ENCODE measurements around the gene TBCD. TPM values are rescaled to one million over a fixed set of nuclear protein-coding genes. Genes with fewer than 3 reads are reported as not detected.

Gene TBCD
- total and polyA plus RNA-seq, 9 of the 15 experiments (the other 6 are each of a cell fraction or from before 2014, with no cell fraction given) = 8.9 to 98.5 (median 28.0) TPM

DNA sequence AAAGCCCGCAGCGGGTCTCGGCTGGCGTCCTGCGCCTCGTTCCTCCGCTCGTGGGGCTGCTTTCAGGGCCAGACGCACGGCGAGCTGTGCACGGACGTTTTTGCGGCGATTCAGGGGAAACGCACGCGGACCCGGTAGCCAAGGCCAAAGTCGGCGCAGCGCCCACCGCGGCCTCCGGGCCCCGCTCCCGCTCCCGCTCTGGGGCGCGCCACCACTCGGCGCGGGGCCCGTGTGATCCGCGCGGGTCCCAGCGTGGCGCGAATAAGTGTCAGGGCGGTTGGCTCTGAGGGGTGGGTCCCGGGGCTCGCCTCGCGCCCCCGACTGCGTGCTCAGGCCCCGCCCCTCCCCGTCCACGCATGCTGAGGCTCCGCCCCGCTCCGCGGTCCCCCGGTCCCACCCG is 694 bp upstream of the TBCD start (continued):
- no peak for TF ChIP-seq RHOXF2B (CRISPR knock-in tag; conservative IDR thresholded peaks at IDR 0.05)
- TF ChIP-seq ZKSCAN3 (CRISPR knock-in tag; IDR thresholded peaks at IDR 0.05) = no peak
- no peak for TF ChIP-seq ZSCAN29 (IDR thresholded peaks at IDR 0.05)
- TF ChIP-seq CHD2 (IDR thresholded peaks at IDR 0.05; ENCODE audit: low read depth, low read length) = no peak
- TF ChIP-seq ZNF609 (CRISPR knock-in tag; IDR thresholded peaks at IDR 0.05; ENCODE audit: borderline replicate concordance) = no peak
- TF ChIP-seq HDAC8 (tag; IDR thresholded peaks at IDR 0.05) = no peak
- TF ChIP-seq, protein P1, sequence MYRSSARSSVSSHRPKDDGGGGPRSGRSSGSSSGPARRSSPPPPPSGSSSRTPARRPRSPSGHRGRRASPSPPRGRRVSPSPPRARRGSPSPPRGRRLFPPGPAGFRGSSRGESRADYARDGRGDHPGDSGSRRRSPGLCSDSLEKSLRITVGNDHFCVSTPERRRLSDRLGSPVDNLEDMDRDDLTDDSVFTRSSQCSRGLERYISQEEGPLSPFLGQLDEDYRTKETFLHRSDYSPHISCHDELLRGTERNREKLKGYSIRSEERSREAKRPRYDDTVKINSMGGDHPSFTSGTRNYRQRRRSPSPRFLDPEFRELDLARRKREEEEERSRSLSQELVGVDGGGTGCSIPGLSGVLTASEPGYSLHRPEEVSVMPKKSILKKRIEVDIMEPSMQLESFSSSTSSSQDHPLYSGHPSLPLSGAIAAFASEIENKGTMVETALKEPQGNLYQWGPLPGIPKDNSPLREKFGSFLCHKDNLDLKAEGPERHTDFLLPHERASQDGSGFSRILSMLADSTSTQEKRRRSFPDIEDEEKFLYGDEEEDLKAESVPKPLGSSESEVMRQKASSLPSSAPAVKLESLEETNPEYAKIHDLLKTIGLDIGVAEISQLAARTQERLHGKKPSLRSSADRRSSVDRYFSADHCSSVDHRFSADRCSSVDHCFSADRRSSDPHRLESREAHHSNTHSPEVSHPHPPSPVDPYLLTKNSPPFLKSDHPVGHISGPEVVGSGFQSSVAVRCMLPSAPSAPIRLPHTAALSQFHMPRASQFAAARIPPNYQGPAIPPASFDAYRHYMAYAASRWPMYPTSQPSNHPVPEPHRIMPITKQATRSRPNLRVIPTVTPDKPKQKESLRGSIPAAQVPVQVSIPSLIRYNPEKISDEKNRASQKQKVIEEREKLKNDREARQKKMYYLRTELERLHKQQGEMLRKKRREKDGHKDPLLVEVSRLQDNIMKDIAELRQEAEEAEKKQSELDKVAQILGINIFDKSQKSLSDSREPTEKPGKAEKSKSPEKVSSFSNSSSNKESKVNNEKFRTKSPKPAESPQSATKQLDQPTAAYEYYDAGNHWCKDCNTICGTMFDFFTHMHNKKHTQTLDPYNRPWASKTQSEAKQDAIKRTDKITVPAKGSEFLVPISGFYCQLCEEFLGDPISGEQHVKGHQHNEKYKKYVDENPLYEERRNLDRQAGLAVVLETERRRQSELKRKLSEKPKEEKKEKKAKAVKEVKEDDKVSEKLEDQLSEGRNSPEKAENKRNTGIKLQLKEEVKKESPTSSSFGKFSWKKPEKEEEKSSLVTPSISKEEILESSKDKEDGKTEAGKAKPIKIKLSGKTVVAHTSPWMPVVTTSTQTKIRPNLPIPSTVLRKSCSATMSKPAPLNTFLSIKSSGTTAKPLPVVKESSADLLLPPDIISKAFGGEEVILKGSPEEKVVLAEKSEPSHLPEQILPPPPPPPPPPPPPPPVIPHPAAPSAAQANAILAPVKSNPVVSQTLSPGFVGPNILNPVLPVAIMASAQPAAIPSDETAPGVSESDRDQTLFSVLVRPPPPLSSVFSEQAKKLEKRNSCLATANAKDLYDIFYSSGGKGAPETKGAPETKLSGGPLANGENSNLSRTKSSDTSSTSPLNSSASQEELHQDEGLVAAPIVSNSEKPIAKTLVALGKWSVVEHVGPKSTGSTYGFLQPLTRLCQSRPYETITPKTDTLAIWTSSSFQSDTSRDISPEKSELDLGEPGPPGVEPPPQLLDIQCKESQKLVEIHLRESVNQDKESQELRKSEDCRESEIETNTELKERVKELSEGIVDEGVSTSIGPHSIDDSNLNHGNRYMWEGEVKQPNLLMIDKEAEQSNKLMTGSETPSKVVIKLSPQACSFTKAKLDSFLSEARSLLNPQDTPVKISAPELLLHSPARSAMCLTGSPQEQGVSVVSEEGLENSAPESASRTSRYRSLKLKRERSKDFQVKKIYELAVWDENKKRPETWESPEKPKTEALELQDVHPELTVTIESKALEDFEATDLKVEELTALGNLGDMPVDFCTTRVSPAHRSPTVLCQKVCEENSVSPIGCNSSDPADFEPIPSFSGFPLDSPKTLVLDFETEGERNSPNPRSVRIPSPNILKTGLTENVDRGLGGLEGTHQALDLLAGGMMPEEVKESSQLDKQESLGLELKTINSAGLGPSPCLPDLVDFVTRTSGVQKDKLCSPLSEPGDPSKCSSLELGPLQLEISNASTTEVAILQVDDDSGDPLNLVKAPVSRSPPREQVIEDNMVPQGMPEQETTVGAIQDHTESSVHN (IDR thresholded peaks at IDR 0.05; ENCODE audit: borderline replicate concordance in 1 of 2, low read depth in 1 of 2) = no peak
- TF ChIP-seq SFPQ (IDR thresholded peaks at IDR 0.05; ENCODE audit: low read depth, low read length) = no peak
- TF ChIP-seq TARDBP (IDR thresholded peaks at IDR 0.05) = no peak
- TF ChIP-seq THRAP3 (IDR thresholded peaks at IDR 0.05; ENCODE audit: borderline replicate concordance) = no peak
- no peak for TF ChIP-seq NFE2 (IDR thresholded peaks at IDR 0.05; ENCODE audit: low read depth)
- no peak for TF ChIP-seq EP300 (IDR thresholded peaks at IDR 0.05; ENCODE audit: low read length)
- no peak for TF ChIP-seq ZZZ3 (IDR thresholded peaks at IDR 0.05)
- no peak for TF ChIP-seq ILK (tag; IDR thresholded peaks at IDR 0.05; ENCODE audit: borderline replicate concordance, low read depth)
- TF ChIP-seq MED1 (CRISPR knock-in tag; IDR thresholded peaks at IDR 0.05; ENCODE audit: borderline replicate concordance) = no peak
